GM12878 (cell line): Measurements from ENCODE around the gene MAN1A1.

Experiments
- EZH2 ChIP-seq: IDR thresholded peaks from 2 replicates; pipeline ENCODE4 v1.6.1; 2012; ENCODE audit warnings: low read depth, mild to moderate bottlenecking, control low read depth, inconsistent platforms, low read length, borderline replicate concordance; ENCODE audit not compliant: control insufficient read depth
- MEF2A ChIP-seq: IDR thresholded peaks from 2 replicates; pipeline ENCODE4 v1.6.1; 2011; ENCODE audit warnings: low read depth, mild to moderate bottlenecking, low read length, moderate library complexity; ENCODE audit not compliant: insufficient read depth
- TF ChIP-seq, protein P1 (sequence below): IDR thresholded peaks from 2 replicates; pipeline ENCODE4 v1.6.1; 2011; ENCODE audit warnings: low read depth, mild to moderate bottlenecking, low read length, moderate library complexity, borderline replicate concordance; ENCODE audit errors: extremely low read depth

DNA sequence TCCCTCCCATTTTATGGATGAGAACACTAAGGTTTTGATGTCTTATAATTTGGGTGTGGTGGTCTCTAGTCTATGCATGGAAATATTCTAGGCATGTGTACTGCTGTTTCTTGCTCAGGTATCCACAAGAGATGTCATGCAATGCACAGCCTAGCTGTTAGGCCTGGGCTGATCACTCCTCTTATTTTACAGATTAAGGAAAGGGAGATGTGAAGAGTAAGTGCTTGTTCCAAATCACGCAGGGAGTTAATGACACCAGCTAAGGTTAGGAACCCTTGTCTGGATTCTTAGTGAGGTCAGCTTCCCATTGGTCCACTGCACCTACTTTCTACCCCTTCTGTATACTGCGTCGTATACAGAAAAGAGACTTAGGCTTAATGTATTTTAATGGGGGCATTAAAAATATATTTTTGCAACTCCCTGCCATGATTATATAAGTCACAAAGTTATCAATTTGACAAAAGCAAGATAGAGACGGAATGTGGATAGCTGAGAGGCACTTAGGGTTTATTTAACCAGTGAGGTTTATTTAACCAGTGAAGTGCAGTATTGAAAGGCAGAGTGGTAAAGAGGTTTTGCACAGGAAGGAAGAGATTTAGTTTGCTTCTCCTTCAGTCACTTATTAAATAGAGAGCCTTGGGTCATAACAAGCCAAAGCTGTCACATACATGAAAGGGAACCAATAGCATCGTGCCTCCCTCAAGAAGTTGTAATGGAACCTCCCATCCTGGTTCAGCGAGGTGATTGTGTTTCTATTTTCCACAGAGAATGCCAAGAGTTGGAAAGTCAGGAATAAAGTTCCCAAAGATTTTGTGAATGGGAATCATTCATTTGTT is 176.1 kb downstream of the MAN1A1 start:
- TF ChIP-seq EZH2 (no peak), MEF2A (no peak)
- TF ChIP-seq, protein P1, sequence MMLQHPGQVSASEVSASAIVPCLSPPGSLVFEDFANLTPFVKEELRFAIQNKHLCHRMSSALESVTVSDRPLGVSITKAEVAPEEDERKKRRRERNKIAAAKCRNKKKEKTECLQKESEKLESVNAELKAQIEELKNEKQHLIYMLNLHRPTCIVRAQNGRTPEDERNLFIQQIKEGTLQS = no peak
